Retinal pigment epithelial cell (primary cell): ENCODE results near the gene ARHGAP10.

Experiments used
- DNase-seq: peaks from one replicate; pipeline ENCODE4 v3.0.0-alpha.2; 2010; ENCODE audit warnings: low read depth
- H3K4me3 ChIP-seq: 2 replicates; pipeline ENCODE4 v1.5.1; 2011; ENCODE audit warnings: mild to moderate bottlenecking, low read length, control low read depth, moderate library complexity
- TF ChIP-seq, protein P1 (sequence below): conservative IDR thresholded peaks from 2 replicates; pipeline ENCODE4 v1.5.1; 2011; ENCODE audit warnings: low read depth, low read length, control low read depth, inconsistent platforms

Gene ARHGAP10

DNA sequence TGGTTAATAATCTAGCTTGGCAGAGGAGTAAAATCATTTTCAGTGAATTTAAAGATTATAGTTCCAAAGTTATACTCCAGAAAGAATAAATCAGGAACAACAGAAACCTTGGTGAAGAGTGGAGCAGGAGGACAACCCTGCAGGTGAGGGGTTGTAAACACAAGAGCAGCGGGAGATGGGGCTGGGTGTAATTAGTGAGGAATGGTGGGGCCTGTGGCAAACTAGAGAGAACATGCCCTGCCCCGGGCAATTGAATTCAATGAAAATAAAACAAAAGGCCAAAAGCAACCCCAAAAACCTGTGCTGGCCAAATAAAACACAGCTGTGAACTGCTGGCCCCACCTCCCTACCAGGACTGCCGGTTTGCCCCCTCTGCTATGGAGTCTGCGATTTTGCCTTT, 385.1 kb downstream of the ARHGAP10 start:
- no peak for DNase-seq
- no peak overlapping the region for H3K4me3 ChIP-seq
- TF ChIP-seq, protein P1, sequence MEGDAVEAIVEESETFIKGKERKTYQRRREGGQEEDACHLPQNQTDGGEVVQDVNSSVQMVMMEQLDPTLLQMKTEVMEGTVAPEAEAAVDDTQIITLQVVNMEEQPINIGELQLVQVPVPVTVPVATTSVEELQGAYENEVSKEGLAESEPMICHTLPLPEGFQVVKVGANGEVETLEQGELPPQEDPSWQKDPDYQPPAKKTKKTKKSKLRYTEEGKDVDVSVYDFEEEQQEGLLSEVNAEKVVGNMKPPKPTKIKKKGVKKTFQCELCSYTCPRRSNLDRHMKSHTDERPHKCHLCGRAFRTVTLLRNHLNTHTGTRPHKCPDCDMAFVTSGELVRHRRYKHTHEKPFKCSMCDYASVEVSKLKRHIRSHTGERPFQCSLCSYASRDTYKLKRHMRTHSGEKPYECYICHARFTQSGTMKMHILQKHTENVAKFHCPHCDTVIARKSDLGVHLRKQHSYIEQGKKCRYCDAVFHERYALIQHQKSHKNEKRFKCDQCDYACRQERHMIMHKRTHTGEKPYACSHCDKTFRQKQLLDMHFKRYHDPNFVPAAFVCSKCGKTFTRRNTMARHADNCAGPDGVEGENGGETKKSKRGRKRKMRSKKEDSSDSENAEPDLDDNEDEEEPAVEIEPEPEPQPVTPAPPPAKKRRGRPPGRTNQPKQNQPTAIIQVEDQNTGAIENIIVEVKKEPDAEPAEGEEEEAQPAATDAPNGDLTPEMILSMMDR: no peak

DNA sequence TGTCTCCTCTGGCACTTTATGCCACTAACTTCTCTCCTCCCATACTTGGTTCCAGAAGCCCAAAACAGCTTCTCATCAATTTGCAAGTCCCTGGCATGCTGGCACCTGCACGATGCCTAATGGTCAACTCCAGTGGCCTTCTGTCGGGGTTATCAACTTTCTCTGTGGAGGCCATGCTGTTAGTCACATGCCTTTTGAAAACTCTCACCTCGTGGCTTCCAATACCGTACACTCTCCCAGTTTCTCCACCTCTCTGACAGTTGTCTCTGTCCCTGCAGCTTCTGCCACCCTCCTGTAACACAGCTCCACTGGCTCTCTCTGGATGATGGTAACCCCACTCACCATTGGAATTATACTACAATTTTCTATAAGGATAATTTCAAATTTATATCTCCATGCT, 386.3 kb downstream of the ARHGAP10 start:
- TF ChIP-seq, protein P1: no peak
- H3K4me3 ChIP-seq: no peak overlapping the region
- no peak for DNase-seq

DNA sequence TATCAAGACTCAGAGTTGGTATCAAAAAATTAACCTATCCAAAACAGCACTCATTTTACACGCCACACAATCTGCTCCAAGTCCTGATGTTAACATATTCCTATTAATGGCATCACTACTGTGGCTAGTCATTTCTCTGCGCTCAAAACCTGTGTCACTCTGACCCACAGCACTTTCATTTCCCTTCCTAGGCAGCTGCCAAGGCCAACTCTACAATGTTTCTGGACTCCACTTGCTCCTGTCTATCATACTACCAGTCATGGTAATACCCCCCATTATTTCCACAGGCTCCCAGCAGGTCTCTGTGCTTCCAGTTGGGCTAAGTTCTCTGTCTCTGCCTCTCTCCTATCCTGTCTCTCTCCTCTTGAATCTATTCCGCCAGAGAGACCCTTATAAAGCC, 386.7 kb downstream of the ARHGAP10 start:
- no peak for DNase-seq
- H3K4me3 ChIP-seq: no peak overlapping the region
- TF ChIP-seq, protein P1: no peak

DNA sequence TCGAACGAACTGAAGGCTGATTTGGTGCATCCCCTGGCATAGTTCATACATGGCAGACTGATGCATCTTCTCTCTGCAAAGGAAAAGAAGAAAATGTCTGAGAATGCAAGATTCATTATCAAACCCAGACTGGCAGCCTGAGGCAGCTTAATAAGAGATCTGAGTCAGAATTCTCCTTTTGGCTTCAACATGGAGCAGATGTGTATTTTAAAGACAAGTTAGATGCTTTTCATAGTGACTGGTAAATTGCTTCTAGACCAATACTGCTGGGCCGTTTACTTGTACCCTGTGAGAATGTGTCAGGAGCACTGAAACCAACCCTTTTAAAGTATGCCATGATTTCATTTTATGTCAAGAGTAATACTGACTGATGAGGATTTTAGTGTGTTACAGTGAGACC, 388.3 kb downstream of the ARHGAP10 start:
- H3K4me3 ChIP-seq: no peak overlapping the region
- no peak for DNase-seq
- TF ChIP-seq, protein P1: no peak
